H9 (cell line): ENCODE data around the gene SLX4IP. TPM values are rescaled to one million over a fixed set of nuclear protein-coding genes. Genes with fewer than 3 reads are reported as not detected.

ENCODE experiments used
- DNase-seq: peaks from one replicate; pipeline ENCODE4 v3.0.0-alpha.2; 2017
- H2AFZ ChIP-seq: one replicate; pipeline ENCODE4 v1.6.1; 2013; ENCODE audit warnings: mild to moderate bottlenecking, low read length, control low read depth, moderate library complexity
- H2AK5ac ChIP-seq: 2 replicates; pipeline ENCODE4 v1.6.1; 2013; ENCODE audit warnings: low read length, control low read depth, mixed read lengths; ENCODE audit not compliant: insufficient read length
- H2BK120ac ChIP-seq: one replicate; pipeline ENCODE4 v1.6.1; 2013; ENCODE audit warnings: low read depth, mild to moderate bottlenecking, low read length, control low read depth, inconsistent platforms; ENCODE audit not compliant: poor library complexity, severe bottlenecking
- H2BK12ac ChIP-seq: 2 replicates; pipeline ENCODE4 v1.6.1; 2013; ENCODE audit warnings: low read length, control low read depth, mixed read lengths, low read depth; ENCODE audit not compliant: insufficient read length
- H2BK15ac ChIP-seq: 2 replicates; pipeline ENCODE4 v1.6.1; 2013; ENCODE audit warnings: low read depth, low read length, control low read depth
- H2BK20ac ChIP-seq: one replicate; pipeline ENCODE4 v1.6.1; 2013; ENCODE audit warnings: low read depth, mild to moderate bottlenecking, low read length, control low read depth, inconsistent platforms; ENCODE audit not compliant: poor library complexity, severe bottlenecking
- H2BK5ac ChIP-seq: 2 replicates; pipeline ENCODE4 v1.6.1; 2013; ENCODE audit warnings: low read length, control low read depth, mixed read lengths; ENCODE audit not compliant: insufficient read length
- H3K14ac ChIP-seq: 2 replicates; pipeline ENCODE4 v1.6.1; 2013; ENCODE audit warnings: low read length, control low read depth; ENCODE audit not compliant: insufficient read depth
- H3K18ac ChIP-seq: 2 replicates; pipeline ENCODE4 v1.6.1; 2013; ENCODE audit warnings: low read depth, mild to moderate bottlenecking, mixed read lengths, low read length, control low read depth; ENCODE audit not compliant: insufficient read length
- H3K23ac ChIP-seq: 2 replicates; pipeline ENCODE4 v1.6.1; 2013; ENCODE audit warnings: low read length, control low read depth, mixed read lengths, low read depth; ENCODE audit not compliant: insufficient read length
- H3K23me2 ChIP-seq: 2 replicates; pipeline ENCODE4 v1.6.1; 2013; ENCODE audit warnings: low read depth, mild to moderate bottlenecking, mixed read lengths, low read length, control low read depth; ENCODE audit not compliant: insufficient read length, poor library complexity, severe bottlenecking
- H3K27ac ChIP-seq: 2 replicates; pipeline ENCODE4 v1.5.1; 2013; ENCODE audit warnings: low read length, control low read depth, mixed read lengths, low read depth; ENCODE audit not compliant: insufficient read length
- H3K27me3 ChIP-seq: 2 replicates; pipeline ENCODE4 v1.6.1; 2013; ENCODE audit warnings: low read length, control low read depth, inconsistent platforms; ENCODE audit not compliant: insufficient read depth
- H3K4ac ChIP-seq: 2 replicates; pipeline ENCODE4 v1.6.1; 2013; ENCODE audit warnings: low read depth, mild to moderate bottlenecking, control low read depth, inconsistent platforms, low read length, moderate library complexity
- H3K4me1 ChIP-seq: 2 replicates; pipeline ENCODE4 v1.6.1; 2013; ENCODE audit warnings: low read length, control low read depth, inconsistent platforms; ENCODE audit not compliant: insufficient read depth
- H3K4me2 ChIP-seq: 2 replicates; pipeline ENCODE4 v1.6.1; 2013; ENCODE audit warnings: low read length, control low read depth, mixed read lengths; ENCODE audit not compliant: insufficient read length, insufficient read depth
- H3K56ac ChIP-seq: 2 replicates; pipeline ENCODE4 v1.6.1; 2013; ENCODE audit warnings: low read depth, mild to moderate bottlenecking, mixed read lengths, low read length, control low read depth; ENCODE audit not compliant: insufficient read length
- H3K79me1 ChIP-seq: 2 replicates; pipeline ENCODE4 v1.6.1; 2013; ENCODE audit warnings: low read depth, mild to moderate bottlenecking, moderate library complexity, low read length, control low read depth, inconsistent platforms; ENCODE audit not compliant: insufficient read depth, poor library complexity, severe bottlenecking
- H3K79me2 ChIP-seq: 2 replicates; pipeline ENCODE4 v1.6.1; 2013; ENCODE audit warnings: low read length, control low read depth, inconsistent platforms; ENCODE audit not compliant: insufficient read depth
- H3K9ac ChIP-seq: 2 replicates; pipeline ENCODE4 v1.6.1; 2013; ENCODE audit warnings: low read length, control low read depth, mixed read lengths; ENCODE audit not compliant: insufficient read length; ENCODE audit errors: extremely low read depth
- H3K9me3 ChIP-seq: one replicate; pipeline ENCODE4 v1.6.1; 2013; ENCODE audit warnings: low read depth, low read length, inconsistent platforms; ENCODE audit not compliant: control insufficient read depth
- H3T11ph ChIP-seq: one replicate; pipeline ENCODE4 v1.6.1; 2013; ENCODE audit warnings: mild to moderate bottlenecking, low read length, control low read depth, inconsistent platforms
- H4K20me1 ChIP-seq: one replicate; pipeline ENCODE4 v1.6.1; 2013; ENCODE audit not compliant: control insufficient read depth, insufficient read length, insufficient read depth
- H4K5ac ChIP-seq: 2 replicates; pipeline ENCODE4 v1.6.1; 2013; ENCODE audit warnings: low read depth, mild to moderate bottlenecking, mixed read lengths, low read length, control low read depth; ENCODE audit not compliant: insufficient read length
- H4K8ac ChIP-seq: replicated peaks from 2 replicates; pipeline ENCODE4 v1.6.1; 2013; ENCODE audit warnings: low read length, control low read depth, mixed read lengths, low read depth; ENCODE audit not compliant: insufficient read length
- H4K91ac ChIP-seq: 2 replicates; pipeline ENCODE4 v1.6.1; 2013; ENCODE audit warnings: low read depth, mild to moderate bottlenecking, moderate library complexity, mixed read lengths, low read length, control low read depth; ENCODE audit not compliant: insufficient read length
- H3K27ac Mint-ChIP-seq, 3 experiments: 2 replicates in 2 of 3; 3 replicates in 1 of 3; pipeline ENCODE4 v1.8.0; 2020 to 2021; ENCODE audit warnings: mixed read lengths in 3 of 3, mild to moderate bottlenecking in 1 of 3, moderate library complexity in 1 of 3
- H3K27me3 Mint-ChIP-seq: 2 replicates; pipeline ENCODE4 v1.8.0; 2021; ENCODE audit warnings: low read depth, mild to moderate bottlenecking, moderate library complexity, mixed read lengths
- H3K36me3 Mint-ChIP-seq, 3 experiments: 2 replicates in 2 of 3; 3 replicates in 1 of 3; pipeline ENCODE4 v1.8.0; 2020 to 2021; ENCODE audit warnings: low read depth in 3 of 3, mixed read lengths in 3 of 3; ENCODE audit not compliant: insufficient read depth in 1 of 3
- H3K4me1 Mint-ChIP-seq, 2 experiments: 2 replicates each; pipeline ENCODE4 v1.8.0; 2020; ENCODE audit warnings: mixed read lengths in 2 of 2
- H3K4me3 Mint-ChIP-seq, 2 experiments: 2 replicates in 1 of 2; 3 replicates in 1 of 2; pipeline ENCODE4 v1.8.0; 2020 to 2021; ENCODE audit warnings: mild to moderate bottlenecking in 2 of 2, mixed read lengths in 2 of 2, moderate library complexity in 1 of 2
- H3K9me3 Mint-ChIP-seq, 2 experiments: 2 replicates in 1 of 2; 3 replicates in 1 of 2; pipeline ENCODE4 v1.8.0; 2020; ENCODE audit warnings: mild to moderate bottlenecking in 2 of 2, mixed read lengths in 2 of 2, moderate library complexity in 1 of 2
- CTCF ChIP-seq: fragments of 200-600 bp; sonication (generic); conservative IDR thresholded peaks from 3 replicates; pipeline ENCODE4 v1.8.0; 2021; ENCODE audit warnings: antibody characterized with exemption, mild to moderate bottlenecking
- WGBS: extraction: QIAGEN DNeasy Blood & Tissue Kit; methylation state at CpG from one replicate; pipeline ENCODE4 v1.1.7; 2013; ENCODE audit warnings: missing lambda C conversion rate, low lambda C conversion rate, mixed read lengths; ENCODE audit not compliant: insufficient read length; ENCODE audit errors: extremely low coverage; 5-methylcytosine and 5-hydroxymethylcytosine counted together
- total RNA-seq: library from RNA; stranded (reverse); gene quantifications from 2 replicates; pipeline ENCODE4 v1.2.1, GENCODE V29; 2021

Gene SLX4IP
- total RNA-seq, 1 experiment from 2014 or later = 7.9 TPM

GRCh38 chr20:10651227-10651990, 216.3 kb downstream of the SLX4IP start:
- no peak overlapping the region for H4K5ac ChIP-seq
- TF ChIP-seq CTCF = no peak
- H3K27ac Mint-ChIP-seq = peak overlapping the region; percentile 58 to 84 (median 81); a peak in 5 of 7 replicates
- H3K27me3 Mint-ChIP-seq = no peaks in the 10 kb centered on the region
- no peak overlapping the region for H3T11ph ChIP-seq
- H2AFZ ChIP-seq = no peak overlapping the region
- no peak overlapping the region for H2BK20ac ChIP-seq
- no peak overlapping the region for H3K56ac ChIP-seq
- H3K4me1 ChIP-seq = peaks cover 21% of the 10 kb centered on the region; the same call in 1 of the 2 replicates
- H3K4ac ChIP-seq = no peak overlapping the region
- no peak overlapping the region for H3K18ac ChIP-seq
- no peak overlapping the region for H3K4me3 Mint-ChIP-seq
- no peaks in the 10 kb centered on the region for H3K9me3 ChIP-seq
- no peak overlapping the region for H2BK12ac ChIP-seq
- peaks cover 41 to 92% (median 69%) of the 10 kb centered on the region in 3 experiments for H3K36me3 Mint-ChIP-seq
- DNase-seq = no peak
- no peak overlapping the region for H4K91ac ChIP-seq
- peaks cover 80 to 91% of the 10 kb centered on the region in 2 experiments for H3K4me1 Mint-ChIP-seq
- no peak overlapping the region for H4K8ac ChIP-seq
- no peaks in the 10 kb centered on the region for H4K20me1 ChIP-seq
- no peaks in the 10 kb centered on the region for H3K9me3 Mint-ChIP-seq
- peaks cover 4% of the 10 kb centered on the region for H3K79me1 ChIP-seq
- no peak overlapping the region for H2BK5ac ChIP-seq
- no peak overlapping the region for H3K4me2 ChIP-seq
- no peak overlapping the region for H3K27ac ChIP-seq
- no peaks in the 10 kb centered on the region for H3K27me3 ChIP-seq
- H3K23ac ChIP-seq = no peak overlapping the region
- H3K14ac ChIP-seq = no peak overlapping the region
- H2BK120ac ChIP-seq = no peak overlapping the region
- no peak overlapping the region for H3K9ac ChIP-seq
- WGBS = no CpG with 5 or more reads among the region's 15 CpGs
- H3K79me2 ChIP-seq = no peaks in the 10 kb centered on the region
- H2BK15ac ChIP-seq = no peak overlapping the region
- no peak overlapping the region for H2AK5ac ChIP-seq
- no peaks in the 10 kb centered on the region for H3K23me2 ChIP-seq
